Measurements from ENCODE around the gene COG5.
A peak's percentile ranks its signal among the peaks of the same experiment; 100 is the strongest.

COG5 gene

DNA sequence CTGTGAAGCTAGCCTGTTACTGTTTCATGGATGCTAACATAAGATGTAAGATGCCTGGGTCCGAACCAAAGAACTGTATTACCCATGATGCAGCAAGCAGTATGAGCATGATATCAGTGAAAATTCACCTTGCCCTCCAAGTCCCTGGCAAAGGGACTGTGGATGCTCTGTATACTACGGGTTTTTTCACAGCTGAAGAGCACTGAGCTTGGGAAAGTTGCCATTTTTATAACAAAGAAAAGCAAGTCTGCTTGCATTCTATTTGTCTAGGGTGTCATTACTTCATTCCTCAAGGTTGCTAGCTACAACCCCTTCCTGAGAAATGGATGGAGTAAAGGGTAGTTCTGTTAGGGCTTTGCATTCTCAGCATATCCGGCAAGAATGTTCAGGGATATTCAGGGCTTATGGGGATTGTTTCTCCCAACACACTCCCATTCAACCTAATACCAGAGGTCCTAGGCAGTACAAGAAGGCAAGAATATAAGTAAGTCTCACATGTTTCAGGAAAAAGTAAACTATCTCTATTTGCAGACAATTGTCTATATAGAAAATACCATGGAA is 99.0 kb downstream of the COG5 start:
- DNase-seq (ENCODE audit: low spot score) (no peak), FAIRE-seq (no peak)

DNA sequence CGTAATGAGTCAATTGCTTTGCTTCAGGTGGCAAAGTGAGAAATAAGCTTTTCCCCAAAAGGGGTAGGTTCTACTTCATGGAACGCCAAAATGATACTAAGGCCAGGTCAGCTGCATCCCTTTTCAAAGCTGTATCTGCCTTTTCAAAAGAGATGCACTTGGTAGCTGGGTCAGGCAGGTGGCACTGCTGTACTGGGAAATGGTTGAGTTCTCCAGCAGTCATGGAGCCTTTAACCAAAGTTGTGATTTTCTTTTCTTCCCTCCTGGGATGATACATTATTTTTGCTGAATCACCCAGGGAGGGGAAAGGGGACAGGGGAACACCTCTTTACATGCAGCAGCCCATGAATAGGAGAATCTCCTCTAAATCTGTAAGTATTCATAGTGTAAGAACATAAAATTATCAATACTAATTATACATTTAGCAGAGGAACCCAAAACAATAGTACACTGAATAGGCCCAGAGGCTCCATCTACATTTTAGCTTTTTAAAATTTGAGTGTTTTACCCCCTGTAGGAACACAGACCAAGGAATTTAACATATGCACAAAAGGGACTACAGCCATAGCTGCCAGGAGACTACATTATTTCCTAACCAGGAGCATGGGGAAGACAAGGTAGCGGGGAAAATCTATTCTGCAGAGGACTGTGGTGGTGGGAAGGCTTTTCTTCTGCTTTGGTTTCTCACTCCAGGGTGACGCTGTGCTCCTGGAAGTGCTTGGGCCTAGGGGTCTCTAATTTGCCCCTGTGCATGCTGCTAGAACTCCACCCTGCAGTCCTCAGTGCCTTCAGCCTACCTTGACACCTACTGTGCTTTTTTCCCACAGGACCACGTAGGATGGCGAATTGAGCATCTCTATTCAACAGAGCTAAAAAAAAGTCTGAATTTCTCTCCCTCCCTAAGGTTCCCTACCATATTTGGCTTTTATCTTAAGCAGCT is 100.3 kb downstream of the COG5 start:
- DNase-seq (ENCODE audit: low spot score) = peak; percentile 54
- peak; percentile 59 for FAIRE-seq

DNA sequence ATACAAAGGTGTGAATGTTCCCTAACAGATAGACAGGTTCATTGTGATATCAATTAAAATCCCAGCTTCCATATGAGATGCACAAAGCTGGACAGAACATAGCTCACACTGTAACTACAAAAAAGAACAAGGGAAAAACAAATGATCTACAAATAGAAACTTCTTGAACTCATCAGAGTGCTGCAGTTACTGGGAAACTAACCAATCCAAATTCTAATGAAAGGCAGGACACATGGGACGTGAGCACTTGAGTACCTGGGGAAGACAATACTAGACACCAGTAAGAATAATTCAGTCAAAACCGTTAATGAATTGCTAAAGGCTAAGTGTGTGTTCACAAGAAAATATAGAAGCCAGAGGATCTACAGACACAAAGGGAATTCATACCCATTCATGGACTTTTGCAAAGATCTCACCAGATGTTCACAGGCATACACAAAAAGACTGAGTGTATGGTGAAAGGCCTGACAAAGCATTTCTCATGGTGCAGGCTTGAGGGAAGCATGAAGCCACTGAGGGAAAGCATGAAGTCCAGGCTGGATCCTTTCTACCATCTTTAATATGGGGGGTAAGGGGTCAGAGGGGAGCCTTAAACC is 101.7 kb downstream of the COG5 start:
- FAIRE-seq (no peak), DNase-seq (ENCODE audit: low spot score) (no peak)

DNA sequence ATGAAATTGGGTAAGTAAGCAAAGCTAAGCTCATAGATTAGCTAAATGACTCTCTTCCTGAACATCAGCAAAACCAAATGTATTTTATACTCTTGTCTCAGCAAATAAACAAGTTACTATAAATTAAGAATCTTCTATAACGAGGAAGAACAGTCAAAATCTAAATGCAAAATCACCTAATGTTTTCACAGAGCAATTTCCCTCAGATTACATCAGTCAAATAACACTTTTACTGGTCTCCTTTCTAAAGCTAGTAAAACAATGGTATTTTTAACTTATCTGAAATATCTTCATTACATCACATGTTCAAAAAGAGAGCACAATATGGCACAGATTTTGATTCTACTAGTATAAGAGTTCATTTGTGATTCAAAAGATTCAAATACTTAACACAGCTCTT is 110.3 kb downstream of the COG5 start:
- FAIRE-seq (no peak), DNase-seq (ENCODE audit: low spot score) (no peak)

DNA sequence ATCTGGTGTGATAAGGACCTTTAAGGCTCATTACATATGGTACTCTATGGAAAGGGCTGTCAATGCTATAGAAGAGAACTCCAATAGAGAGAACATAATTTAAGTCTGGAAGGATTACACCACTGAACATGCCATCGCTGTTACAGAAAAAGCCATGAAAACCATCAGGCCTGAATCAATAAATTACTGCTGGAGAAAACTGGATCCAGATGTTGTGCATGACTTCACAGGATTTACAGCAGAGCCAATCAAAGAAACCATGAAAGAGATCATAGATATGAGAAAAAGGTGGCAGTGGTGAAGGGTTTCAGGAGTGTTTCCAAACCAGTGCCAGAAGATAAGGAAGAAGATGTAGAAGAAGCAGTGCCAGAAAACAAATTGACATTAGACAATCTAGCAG is 112.8 kb downstream of the COG5 start:
- DNase-seq (ENCODE audit: low spot score) (no peak), FAIRE-seq (no peak)

DNA sequence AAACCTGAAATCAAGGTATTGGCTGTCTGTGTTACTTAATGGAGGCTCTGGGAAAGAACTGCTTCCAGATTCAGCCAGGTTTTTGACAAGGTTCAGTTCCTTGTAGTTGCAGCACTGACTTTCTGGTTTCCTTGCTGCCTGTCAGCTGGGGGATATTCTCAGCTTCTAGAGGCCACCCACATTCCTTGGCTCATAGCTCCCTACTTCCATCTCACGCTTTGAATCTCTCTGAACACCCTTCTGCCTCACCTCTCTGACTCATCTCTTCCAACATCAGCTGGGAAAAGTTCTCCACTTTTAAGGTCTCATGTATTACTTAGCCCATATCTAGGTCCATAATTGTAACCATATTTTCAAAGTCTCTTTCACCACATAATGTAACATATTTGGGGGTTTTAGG is 116.7 kb downstream of the COG5 start:
- no peak for FAIRE-seq
- no peak for DNase-seq (ENCODE audit: low spot score)

DNA sequence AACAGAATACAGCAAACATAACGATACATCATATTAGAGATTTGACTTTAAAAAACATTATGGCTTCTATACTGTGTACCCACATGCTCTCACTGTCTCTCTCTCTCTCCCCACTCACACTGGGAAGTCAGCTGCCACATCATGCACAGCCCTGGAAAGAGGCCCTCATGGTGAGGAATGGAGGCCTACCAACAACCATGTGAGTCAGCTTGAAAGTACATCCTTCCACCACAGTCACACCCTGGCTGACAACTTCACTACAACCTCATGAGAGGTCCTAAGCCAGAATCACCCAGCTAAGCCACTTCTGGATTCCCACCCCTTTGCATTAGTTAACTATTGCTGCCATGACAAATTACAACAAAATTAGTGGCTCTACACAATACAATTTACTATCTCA is 117.2 kb downstream of the COG5 start:
- DNase-seq (ENCODE audit: low spot score) (no peak), FAIRE-seq (no peak)

DNA sequence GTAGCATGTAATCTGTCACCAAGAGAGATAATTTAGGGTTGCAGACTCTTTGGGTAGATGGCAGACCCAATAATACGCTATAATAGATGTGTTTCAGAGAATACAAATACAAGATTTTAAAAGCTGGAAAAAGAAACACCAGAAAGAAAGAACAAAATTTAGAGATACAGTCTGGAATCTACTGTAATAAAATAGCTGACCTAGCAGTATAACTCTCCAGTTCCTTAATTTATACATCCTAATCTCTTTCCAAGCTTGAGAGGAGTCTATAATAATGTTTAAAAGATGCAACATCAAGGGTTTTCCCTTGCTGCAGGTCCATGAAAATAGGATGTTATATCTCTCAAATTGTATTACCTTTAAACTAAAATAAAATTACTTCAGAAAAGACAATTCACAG is 121.0 kb downstream of the COG5 start:
- no peak for DNase-seq (ENCODE audit: low spot score)
- FAIRE-seq = no peak

DNA sequence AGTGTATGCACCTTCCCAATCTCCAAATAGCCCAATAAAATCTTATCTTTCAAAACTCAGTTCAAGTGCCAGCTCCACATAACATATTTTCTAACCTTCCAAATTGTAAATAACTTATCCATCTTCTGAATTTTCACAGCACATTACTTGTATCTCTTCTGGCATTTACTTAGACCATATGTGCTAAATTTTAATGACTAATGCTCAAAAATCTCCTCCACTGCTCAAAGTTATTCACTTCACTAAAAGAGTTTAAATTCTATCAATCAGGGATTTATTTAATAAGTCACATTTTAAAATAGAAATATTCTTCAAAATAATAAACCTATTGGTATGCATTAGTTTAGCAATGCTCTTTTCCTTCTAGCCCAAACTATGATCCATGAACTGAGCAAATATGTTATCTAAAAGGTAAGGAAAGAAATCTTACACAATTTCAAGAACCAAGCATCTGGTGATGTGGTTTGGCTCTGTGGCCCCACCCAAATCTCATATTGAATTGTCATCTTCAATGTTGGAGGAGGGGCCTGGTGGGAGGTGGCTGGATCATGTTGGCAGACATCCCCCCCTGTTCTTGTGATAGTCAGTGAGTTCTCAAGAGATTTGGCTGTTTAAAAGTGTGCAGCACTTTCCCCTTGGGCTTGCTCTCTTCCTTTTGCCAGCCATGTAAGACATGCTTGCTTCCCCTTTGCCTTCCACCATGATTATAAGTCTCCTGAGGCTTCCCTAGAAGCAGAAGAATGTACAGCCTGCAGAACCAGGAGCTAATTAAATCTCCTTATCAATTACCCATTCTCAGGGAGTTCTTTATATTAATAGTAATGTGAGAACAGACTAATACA is 121.9 kb downstream of the COG5 start:
- DNase-seq (ENCODE audit: low spot score) (no peak), FAIRE-seq (no peak)

DNA sequence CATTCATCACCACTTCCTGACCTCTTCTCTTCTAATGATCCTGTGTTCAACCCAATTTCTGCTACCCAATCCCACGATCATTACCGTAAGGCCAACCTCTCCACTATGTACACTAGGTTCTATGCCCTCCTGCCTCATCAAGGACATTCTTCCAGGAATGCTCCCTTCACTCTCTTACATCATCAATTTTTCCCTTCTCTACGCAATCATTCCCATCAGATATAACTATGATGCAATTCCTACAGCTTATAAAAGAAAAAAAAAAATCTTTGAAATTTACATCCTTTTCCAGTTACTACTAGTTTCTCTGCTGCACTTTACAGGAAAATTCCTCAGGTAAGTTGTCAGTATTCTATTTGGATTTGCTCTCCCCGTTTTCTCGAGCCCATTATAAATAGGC is 124.7 kb downstream of the COG5 start:
- FAIRE-seq (no peak), DNase-seq (ENCODE audit: low spot score) (no peak)

DNA sequence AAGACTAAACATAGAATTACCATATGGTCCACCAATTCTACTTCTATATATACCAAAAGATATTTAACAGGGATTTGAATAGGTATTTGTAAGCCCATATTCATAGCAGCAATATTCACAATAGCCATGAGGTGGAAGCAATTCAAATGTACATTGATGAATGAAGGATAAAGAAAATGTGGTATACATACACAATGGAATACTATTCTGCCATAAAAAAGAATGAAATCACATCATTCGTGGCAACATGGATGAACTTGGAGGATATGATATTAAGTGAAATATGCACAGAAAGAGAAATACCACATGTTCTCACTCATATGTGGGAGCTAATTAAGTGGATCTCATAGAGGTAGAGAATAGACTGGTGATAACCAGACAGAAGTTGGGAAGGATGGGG is 128.0 kb downstream of the COG5 start:
- FAIRE-seq (no peak), DNase-seq (ENCODE audit: low spot score) (no peak)

DNA sequence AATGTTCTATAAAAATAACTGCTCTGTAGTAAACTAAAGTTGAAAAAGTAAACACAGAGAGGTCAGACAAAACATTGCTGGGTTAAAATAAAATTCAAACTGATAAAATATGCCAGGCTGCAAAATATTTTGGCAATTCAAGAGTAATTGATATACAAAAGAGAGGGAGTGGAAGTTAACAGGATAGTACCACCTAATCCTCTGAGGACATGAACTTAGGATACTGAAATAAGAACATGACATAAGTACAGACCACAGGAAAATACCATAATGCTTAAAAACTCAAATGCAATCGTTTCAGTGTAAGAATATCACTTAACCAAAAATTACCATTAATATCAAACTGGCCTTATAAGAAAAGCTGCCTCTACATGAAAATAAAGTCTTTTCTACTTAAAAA is 131.5 kb downstream of the COG5 start:
- DNase-seq (ENCODE audit: low spot score) (no peak), FAIRE-seq (peak; percentile 4)

DNA sequence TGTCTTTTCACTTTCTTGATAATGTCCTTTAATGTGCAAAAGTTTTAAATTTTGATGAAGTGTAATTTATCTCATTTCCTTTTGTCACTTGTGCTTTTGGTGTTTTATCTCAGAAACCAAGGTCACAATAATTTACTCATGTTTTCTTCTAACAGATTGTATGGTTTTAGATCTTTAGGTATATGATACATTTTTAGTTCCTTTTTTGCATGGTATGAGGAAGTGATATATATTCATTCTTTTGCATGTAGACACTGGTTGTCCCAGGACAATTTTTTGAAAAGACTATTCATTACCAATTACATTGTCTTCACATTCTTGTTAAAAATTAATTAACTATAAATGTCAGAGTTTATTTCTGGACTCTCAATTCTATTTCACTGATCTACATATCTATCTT is 133.7 kb downstream of the COG5 start:
- DNase-seq (ENCODE audit: low spot score) (no peak), FAIRE-seq (no peak)

DNA sequence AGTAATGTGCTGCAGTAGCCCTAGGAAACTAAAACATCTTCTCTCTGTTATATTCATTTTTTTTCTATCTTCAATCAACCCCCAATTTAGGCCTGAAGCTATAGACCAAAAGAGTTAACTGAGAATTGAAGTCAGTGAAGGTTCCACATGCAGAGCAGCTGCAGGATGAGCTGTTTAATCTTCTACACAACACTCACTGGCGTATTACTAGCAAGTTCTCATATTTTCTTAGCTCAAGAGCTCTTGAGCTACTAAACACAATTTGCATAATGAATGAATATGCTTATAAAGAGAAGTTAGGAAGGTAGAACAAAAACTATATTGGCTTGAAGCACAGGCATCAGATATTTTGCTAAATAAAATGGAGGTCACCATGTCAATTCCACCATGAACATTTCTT is 135.1 kb downstream of the COG5 start:
- FAIRE-seq = no peak
- DNase-seq (ENCODE audit: low spot score) = no peak

DNA sequence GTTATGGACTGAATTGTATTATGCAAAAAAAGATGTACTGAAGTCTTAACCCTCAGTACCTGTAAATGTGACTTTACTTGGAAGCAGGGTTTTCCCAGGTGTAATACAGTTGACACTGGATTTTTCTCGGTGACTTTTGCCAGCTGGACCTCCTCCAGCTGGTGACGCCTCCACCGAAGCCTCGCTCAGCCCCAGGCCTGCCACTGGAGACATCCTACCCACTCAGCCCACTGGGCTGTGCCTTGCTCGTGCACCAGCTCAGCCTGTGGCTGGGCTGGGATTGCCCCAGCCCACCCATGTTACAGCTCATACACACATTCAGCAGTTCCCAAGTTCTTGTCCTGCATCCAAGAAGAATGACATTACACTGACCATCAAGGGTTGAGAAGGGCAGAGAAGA is 136.3 kb downstream of the COG5 start:
- DNase-seq (ENCODE audit: low spot score) (no peak), FAIRE-seq (no peak)

DNA sequence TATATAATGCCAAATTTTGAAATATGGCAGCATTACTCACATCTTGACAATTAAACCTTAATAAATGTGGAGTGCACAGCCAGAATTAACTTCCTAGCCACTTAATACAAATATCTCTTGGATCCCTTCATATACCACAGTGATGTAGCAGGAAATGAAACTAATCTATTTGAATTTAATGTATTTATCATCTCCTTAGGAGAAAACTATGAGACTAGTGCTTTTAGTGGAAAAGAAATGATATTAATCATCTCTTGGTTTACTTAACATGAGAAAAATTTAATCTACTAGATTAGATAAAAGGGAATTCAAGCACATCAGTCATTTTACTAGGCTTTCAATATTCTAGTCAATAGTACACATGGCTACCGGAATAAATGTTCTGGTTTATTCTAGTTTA is 149.5 kb downstream of the COG5 start:
- no peak for DNase-seq (ENCODE audit: low spot score)
- no peak for FAIRE-seq

DNA sequence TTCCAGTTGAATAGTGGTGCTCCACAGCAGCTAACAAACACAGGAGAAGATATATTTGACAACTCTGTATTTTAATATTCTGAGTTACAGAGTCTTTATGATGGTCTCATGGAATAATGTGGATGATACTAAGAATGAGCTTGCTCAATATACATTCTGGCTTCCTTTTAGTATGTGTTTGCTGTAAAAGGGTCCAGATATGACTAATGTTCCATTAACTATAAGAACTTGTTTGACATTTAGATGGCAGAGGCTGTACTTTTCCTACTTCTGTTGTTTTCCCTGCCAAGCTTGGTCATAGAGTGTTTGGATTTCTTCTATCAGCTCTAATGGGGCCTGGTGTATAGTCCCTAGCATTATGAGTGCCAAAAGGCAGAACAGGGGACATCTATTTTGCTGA is 155.4 kb downstream of the COG5 start:
- no peak for FAIRE-seq
- DNase-seq (ENCODE audit: low spot score) = no peak

DNA sequence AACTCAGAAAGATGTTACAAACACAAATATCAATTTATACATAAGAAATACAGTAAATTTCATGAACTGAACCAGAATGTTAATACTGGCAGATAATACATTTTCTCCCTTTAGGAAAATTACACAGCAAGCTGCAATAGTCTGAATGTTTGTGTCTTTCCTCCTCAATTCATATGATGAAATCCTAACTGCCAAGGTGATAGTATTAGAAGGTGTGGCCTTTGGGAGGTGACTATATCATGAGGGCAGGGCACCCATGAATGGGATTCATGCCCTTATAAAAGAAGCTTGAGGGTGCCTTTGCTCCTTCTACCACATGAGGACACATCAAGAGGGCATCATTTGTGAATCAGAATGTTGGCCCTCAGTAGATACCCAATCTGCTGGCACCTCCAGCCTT is 158.2 kb downstream of the COG5 start:
- FAIRE-seq (no peak), DNase-seq (ENCODE audit: low spot score) (no peak)

DNA sequence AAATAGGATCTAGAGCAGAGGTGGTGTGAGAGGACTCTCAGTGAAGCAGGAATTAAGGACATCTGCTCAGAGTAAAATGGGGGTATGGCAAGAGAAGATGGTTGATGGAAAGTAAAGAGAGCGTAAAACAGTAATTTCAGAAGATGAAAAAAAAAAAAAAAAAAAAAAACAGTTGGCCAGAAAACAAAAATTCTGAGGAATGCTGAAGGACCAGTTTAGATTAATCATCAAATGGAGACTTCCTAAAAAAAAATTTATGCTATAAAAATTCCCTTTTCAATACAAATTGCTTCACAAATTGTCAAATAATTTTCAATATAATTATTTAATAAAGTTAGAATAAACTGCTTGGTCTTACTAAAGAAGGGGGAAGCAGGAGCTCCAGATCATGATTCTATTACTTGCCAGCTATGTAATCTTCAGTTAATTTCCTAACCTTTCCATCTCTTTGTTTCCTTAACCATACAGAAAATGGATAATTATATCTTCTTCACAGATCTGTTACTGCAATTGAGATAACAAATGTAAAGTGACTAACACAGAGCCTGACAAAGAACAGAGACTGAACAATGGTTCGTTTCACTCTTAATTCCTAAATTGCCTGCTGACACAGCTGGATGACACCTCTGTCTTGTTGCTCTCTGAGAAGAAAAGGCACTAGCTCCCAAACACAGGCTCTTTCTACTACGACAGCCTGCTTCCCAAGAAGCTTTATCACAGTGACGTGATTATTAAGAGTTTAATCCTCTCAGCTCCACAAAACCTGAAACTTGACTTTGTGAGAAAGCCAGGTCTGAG is 158.8 kb downstream of the COG5 start:
- DNase-seq (ENCODE audit: low spot score) = no peak
- no peak for FAIRE-seq

DNA sequence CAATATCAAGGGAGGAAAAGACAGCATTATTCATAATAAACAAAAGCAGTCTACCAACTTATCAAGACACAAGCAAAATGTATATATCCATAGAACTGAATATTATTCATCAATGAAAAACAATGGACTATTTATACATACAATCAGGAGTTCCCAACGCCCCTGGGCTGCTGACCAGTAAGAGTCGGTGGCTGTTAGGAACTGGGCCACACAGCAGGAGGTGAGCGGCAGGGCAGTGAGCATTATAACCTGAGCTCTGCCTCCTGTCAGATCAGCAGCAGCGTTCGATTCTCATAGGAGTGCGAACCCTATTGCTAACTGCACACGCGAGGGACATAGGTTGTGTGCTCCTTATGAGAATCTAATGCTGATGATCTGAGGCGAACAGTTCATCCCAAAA is 165.6 kb downstream of the COG5 start:
- DNase-seq (ENCODE audit: low spot score) (no peak), FAIRE-seq (no peak)

DNA sequence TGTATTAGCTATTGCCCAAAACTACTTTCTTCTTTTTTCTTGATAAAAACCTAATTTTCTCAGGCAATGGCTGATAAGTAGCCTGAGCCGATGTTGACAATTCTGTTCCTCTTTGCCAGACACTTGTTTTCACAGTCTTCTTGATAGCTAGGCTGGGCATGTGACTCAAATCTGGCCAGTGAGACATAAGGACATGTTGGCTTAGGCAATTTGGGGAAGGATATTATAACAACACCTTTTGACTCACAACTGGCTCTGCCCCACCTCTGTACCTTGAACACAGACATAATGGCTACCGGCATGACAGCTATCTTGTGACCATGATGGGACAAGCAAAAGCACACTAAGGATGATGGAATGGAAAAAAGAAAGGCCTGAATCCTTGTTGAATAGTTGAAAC is 166.7 kb downstream of the COG5 start:
- no peak for DNase-seq (ENCODE audit: low spot score)

More for the DNA sequence above, 166.7 kb downstream of the COG5 start:
- FAIRE-seq = no peak
